CD4-positive, alpha-beta memory T cell (primary cell): ENCODE results near the gene MTURN. TPM values are rescaled to one million over a fixed set of nuclear protein-coding genes. Genes with fewer than 3 reads are reported as not detected.

ENCODE experiments used
- CTCF ChIA-PET: fragments of 350-600 bp; sonication (Branson Sonifier 250); formaldehyde crosslinking; loops from one replicate; lab custom pipeline; 2021; ENCODE audit warnings: inconsistent platforms; ENCODE audit not compliant: partially characterized antibody; lab: Charles Lee
- POLR2A ChIA-PET: fragments of 350-600 bp; sonication (Branson Sonifier 250); formaldehyde crosslinking; loops from one replicate; lab custom pipeline; 2021; ENCODE audit not compliant: partially characterized antibody; lab: Charles Lee
- DNase-seq, 5 donors: peaks; one replicate each; pipeline versions ENCODE4 v3.0.0 to v3.0.0-alpha.2; 2020 to 2022; ENCODE audit warnings: mixed read lengths in 1 of 5
- H3K27ac ChIP-seq: one replicate; pipeline ENCODE4 v1.7.0; 2013; ENCODE audit warnings: low read depth, low read length
- H3K27me3 ChIP-seq: 2 replicates; pipeline ENCODE4 v1.7.0; 2013; ENCODE audit warnings: mild to moderate bottlenecking, low read length, moderate library complexity; ENCODE audit not compliant: insufficient read depth
- H3K36me3 ChIP-seq: 2 replicates; pipeline ENCODE4 v1.7.0; 2013; ENCODE audit warnings: mild to moderate bottlenecking, low read length, moderate library complexity; ENCODE audit not compliant: insufficient read depth
- H3K4me1 ChIP-seq: 2 replicates; pipeline ENCODE4 v1.7.0; 2013; ENCODE audit warnings: mild to moderate bottlenecking, low read length, moderate library complexity; ENCODE audit not compliant: insufficient read depth
- H3K4me3 ChIP-seq, 2 donors: one replicate each; pipeline ENCODE4 v1.7.0; 2013; ENCODE audit warnings: low read length in 2 of 2, mild to moderate bottlenecking in 1 of 2
- H3K9me3 ChIP-seq, 2 donors: one replicate each; pipeline ENCODE4 v1.7.0; 2013; ENCODE audit warnings: low read length in 2 of 2, control low read depth in 1 of 2; ENCODE audit not compliant: control insufficient read depth in 1 of 2
- H3K27ac Mint-ChIP-seq, 7 donors: one replicate each; pipeline ENCODE4 v1.8.0; 2020 to 2021; ENCODE audit warnings: mixed read lengths in 7 of 7, mild to moderate bottlenecking in 6 of 7, inconsistent platforms in 3 of 7, moderate library complexity in 3 of 7
- H3K27me3 Mint-ChIP-seq, 2 donors: one replicate each; pipeline ENCODE4 v1.8.0; 2020 to 2021; ENCODE audit warnings: mixed read lengths in 2 of 2
- H3K36me3 Mint-ChIP-seq, 2 donors: one replicate each; pipeline ENCODE4 v1.8.0; 2020 to 2021; ENCODE audit warnings: mixed read lengths in 2 of 2, inconsistent platforms in 1 of 2, mild to moderate bottlenecking in 1 of 2
- H3K4me1 Mint-ChIP-seq, 4 donors: one replicate each; pipeline ENCODE4 v1.8.0; 2020 to 2021; ENCODE audit warnings: mixed read lengths in 4 of 4, mild to moderate bottlenecking in 1 of 4
- H3K4me3 Mint-ChIP-seq, 8 donors: one replicate each; pipeline ENCODE4 v1.8.0; 2020 to 2021; ENCODE audit warnings: mixed read lengths in 8 of 8, mild to moderate bottlenecking in 7 of 8, moderate library complexity in 6 of 8, inconsistent platforms in 3 of 8
- H3K9me3 Mint-ChIP-seq, 8 donors: one replicate each; pipeline ENCODE4 v1.8.0; 2020 to 2021; ENCODE audit warnings: mixed read lengths in 8 of 8, mild to moderate bottlenecking in 5 of 8, inconsistent platforms in 3 of 8, moderate library complexity in 1 of 8
- intact Hi-C: fragments of 100-400 bp; cut with micrococcal nuclease; formaldehyde crosslinking; loops from one replicate; pipeline ENCODE4 v1.15.1; 2023
- polyA plus RNA-seq, 2 donors: library from polyadenylated mRNA; unstranded; fragments of 300-500 nt; fragmentation: Illumina TruSeq; gene quantifications; one replicate each; pipeline ENCODE4 v1.2.3, GENCODE V29; 2021
- total RNA-seq, 2 experiments: library from RNA; stranded (reverse); gene quantifications; one replicate each; pipeline ENCODE4 v1.2.3, GENCODE V29; 2021

MTURN gene
- total and polyA plus RNA-seq, 4 experiments from 2014 or later, result 3.2 to 19.2 (median 11.1) TPM

DNA sequence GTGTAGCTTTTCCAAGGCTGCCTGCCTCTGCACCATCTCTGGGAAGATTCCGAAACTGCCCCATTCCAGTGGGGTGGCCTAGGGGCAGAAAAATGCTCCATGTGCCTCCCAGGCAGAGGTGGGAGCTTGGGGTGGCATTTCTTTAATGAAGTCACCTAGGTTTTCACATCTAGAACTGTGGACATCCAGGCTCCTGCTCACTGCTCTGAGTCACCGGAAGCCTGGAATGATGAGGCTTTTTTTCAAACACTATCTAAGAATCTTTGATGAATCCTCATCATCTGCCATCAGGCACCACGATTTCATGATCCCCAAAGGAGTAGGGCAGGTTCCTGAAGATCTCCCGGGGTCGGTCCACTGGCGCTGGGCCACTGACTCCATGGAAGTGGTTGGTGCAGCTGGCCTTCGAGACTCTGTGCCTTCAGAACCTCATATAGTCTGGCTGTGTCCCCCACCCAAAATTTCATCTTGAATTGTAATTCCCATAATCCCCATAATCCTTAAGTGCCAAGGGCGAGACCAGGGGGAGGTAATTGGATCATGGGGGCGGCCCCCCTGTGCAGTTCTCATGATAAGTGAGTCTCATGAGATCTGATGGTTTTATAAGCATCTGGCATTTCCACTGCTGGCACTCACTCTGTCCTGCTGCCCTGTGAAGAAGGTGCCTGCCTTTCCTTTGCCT is 37.1 kb downstream of the MTURN start:
- ChIA-PET CTCF (no interaction called here), POLR2A (no interaction called here)
- no peak overlapping the region for H3K4me3 ChIP-seq

DNA sequence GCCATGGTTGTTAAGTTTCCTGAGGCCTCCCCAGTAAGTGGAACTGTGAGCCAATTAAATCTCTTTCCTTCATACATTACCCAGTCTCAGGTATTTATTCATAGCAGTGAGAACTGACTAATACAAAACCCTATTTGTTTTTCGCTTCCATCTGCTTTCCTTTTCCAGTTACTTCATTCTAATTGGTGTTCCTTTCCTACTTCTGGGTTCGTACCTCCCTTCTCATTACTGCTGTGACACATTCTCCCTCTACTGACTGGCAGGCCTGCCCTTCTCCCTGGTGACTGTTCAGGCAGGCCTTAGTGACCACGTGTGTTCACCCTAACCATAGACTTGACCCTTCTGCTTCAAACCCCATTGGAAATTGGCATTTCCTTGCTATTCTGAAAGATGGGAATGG is 37.7 kb downstream of the MTURN start:
- no peaks in the 10 kb centered on the region for H3K27me3 ChIP-seq
- DNase-seq, result no peak
- POLR2A ChIA-PET, result no interaction called here
- H3K9me3 ChIP-seq, result no peaks in the 10 kb centered on the region
- H3K4me3 ChIP-seq, result no peak overlapping the region
- intact Hi-C loops, result no loop called here
- H3K27me3 Mint-ChIP-seq, result no peaks in the 10 kb centered on the region
- CTCF ChIA-PET, result no interaction called here
- no peaks in the 10 kb centered on the region for H3K4me1 ChIP-seq
- no peak overlapping the region for H3K27ac Mint-ChIP-seq
- H3K36me3 ChIP-seq, result no peaks in the 10 kb centered on the region
- no peak overlapping the region for H3K4me3 Mint-ChIP-seq
- no peaks in the 10 kb centered on the region for H3K9me3 Mint-ChIP-seq
- H3K4me1 Mint-ChIP-seq, result peaks cover 0 to 2% (median 0%) of the 10 kb centered on the region in 4 donors
- no peak overlapping the region for H3K27ac ChIP-seq
- H3K36me3 Mint-ChIP-seq, result peaks cover 0 to 4% of the 10 kb centered on the region in 2 donors

More for the DNA sequence above, 37.1 kb downstream of the MTURN start:
- H3K27me3 Mint-ChIP-seq, result no peaks in the 10 kb centered on the region
- Histone ChIP-seq H3K9me3 (no peaks in the 10 kb centered on the region), H3K4me1 (no peaks in the 10 kb centered on the region), H3K36me3 (no peaks in the 10 kb centered on the region), H3K27me3 (no peaks in the 10 kb centered on the region), H3K27ac (no peak overlapping the region)
- intact Hi-C loops, result no loop called here
- H3K9me3 Mint-ChIP-seq, result no peaks in the 10 kb centered on the region
- H3K27ac Mint-ChIP-seq, result no peak overlapping the region
- peaks cover 0 to 4% of the 10 kb centered on the region in 2 donors for H3K36me3 Mint-ChIP-seq
- no peak for DNase-seq
- peaks cover 0 to 2% (median 0%) of the 10 kb centered on the region in 4 donors for H3K4me1 Mint-ChIP-seq
- H3K4me3 Mint-ChIP-seq, result no peak overlapping the region

DNA sequence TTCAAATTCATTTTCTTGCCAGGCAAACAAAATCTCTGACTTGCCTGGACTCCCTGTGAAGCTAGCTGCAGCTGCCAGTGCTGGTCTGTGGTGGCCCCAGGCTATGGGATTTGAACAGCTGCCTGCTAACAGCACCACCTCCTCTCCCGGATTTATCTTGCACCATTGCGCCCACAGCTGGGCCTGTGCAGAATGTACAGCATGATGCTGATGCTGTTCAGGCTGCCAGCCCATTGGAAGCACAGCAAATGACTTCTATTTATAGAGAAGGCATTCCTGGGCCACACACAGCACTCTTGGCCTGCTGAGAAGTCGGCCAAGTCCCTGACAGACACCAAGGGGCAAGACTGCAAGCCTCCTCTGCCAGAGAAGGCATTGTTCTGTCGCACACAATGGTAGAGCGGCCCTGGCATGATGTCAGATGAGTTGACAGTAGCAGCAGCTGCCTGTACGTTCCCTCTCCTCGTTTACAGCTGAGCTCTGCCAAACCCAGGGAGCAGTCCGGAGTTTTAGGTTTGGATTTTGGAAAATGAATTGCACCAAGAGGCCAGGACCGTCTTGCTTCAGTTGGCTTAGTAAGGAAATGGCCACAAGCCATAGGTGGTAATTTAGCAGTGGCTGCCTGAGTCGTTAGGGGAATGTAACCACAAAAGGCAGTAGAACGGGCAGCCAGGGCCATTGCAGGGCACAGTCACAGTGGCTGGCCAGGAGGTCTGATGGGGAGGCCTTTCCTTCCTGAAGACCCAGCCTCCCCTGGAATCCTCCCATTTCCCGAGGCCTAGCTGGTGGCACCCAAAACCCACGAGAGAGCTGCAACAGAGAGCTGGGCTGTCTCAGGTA is 38.5 kb downstream of the MTURN start:
- H3K27ac Mint-ChIP-seq, result no peak overlapping the region
- Histone ChIP-seq H3K9me3 (no peaks in the 10 kb centered on the region), H3K36me3 (no peaks in the 10 kb centered on the region), H3K27ac (no peak overlapping the region), H3K4me3 (no peak overlapping the region), H3K27me3 (no peaks in the 10 kb centered on the region), H3K4me1 (no peaks in the 10 kb centered on the region)
- ChIA-PET CTCF (interaction anchor here (1.4 kb wide), 1 partner anchor 390 kb away, joined by 3 read pairs; no protein-coding TSS in a partner anchor), POLR2A (no interaction called here)
- DNase-seq, result no peak
- H3K36me3 Mint-ChIP-seq, result no peaks in the 10 kb centered on the region
- H3K27me3 Mint-ChIP-seq, result no peaks in the 10 kb centered on the region
- H3K4me3 Mint-ChIP-seq, result no peak overlapping the region
- H3K9me3 Mint-ChIP-seq, result no peaks in the 10 kb centered on the region
- peaks cover 0 to 2% (median 0%) of the 10 kb centered on the region in 4 donors for H3K4me1 Mint-ChIP-seq
- intact Hi-C loops, result no loop called here

DNA sequence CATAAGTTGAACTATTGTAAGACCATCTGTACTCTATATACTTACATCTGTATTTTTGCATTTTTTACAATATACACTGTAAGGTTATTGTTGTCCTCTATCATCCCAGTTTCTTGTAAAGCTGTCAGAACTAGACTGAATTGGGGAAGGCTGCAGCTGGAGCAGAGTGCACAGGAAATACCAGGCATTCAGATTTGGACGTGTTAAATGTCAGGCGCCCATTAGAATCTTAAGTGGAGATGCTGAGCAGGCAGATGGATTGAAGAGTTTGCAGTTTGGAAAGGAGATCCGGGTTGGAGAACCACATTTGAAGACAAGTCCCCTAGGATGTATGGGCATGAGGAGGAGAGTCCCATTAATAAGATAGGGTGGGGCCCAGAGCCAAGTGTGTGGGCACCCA is 40.4 kb downstream of the MTURN start:
- H3K36me3 ChIP-seq, result no peaks in the 10 kb centered on the region
- POLR2A ChIA-PET, result no interaction called here
- CTCF ChIA-PET, result interaction anchor here (1.4 kb wide), 1 partner anchor 389 kb away, joined by 3 read pairs; no protein-coding TSS in a partner anchor
- H3K4me1 ChIP-seq, result peaks cover 7% of the 10 kb centered on the region
- no peak overlapping the region for H3K27ac Mint-ChIP-seq
- DNase-seq, result no peak
- no peaks in the 10 kb centered on the region for H3K27me3 Mint-ChIP-seq
- no peak overlapping the region for H3K4me3 Mint-ChIP-seq
- H3K4me1 Mint-ChIP-seq, result peaks cover 3 to 9% (median 6%) of the 10 kb centered on the region in 4 donors
- no peaks in the 10 kb centered on the region for H3K27me3 ChIP-seq
- H3K4me3 ChIP-seq, result no peak overlapping the region
- H3K9me3 ChIP-seq, result no peaks in the 10 kb centered on the region
- intact Hi-C loops, result no loop called here
- no peaks in the 10 kb centered on the region for H3K9me3 Mint-ChIP-seq
- no peak overlapping the region for H3K27ac ChIP-seq
- H3K36me3 Mint-ChIP-seq, result no peaks in the 10 kb centered on the region

DNA sequence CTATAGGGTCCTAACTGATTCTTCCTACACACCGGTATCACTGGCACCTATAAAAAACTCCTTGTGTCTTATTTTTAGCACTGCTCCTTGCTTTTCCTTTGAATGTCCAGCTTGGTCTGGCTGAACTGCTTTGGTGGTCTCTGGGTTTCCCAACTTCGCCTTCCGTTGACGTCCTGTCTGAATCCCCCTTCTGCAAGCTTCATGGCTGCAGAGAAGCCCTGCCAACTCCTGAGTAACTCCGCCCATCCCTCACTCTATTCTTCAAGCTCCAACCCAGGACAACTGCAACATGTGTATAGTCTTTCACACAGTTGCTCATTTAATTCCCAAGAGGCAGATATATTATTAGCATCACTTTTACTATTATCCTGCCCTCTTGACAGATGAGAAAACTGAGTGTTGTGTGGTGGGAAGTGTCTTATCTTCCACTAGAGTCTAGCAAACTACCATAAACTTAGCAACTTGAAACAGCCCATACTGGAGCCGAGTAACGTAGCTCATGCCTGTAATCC is 40.9 kb downstream of the MTURN start:
- Histone ChIP-seq H3K27me3 (no peaks in the 10 kb centered on the region), H3K4me1 (peaks cover 7% of the 10 kb centered on the region), H3K9me3 (no peaks in the 10 kb centered on the region), H3K4me3 (no peak overlapping the region), H3K27ac (no peak overlapping the region), H3K36me3 (no peaks in the 10 kb centered on the region)
- intact Hi-C loops, result no loop called here
- H3K27ac Mint-ChIP-seq, result peak overlapping the region in 2 of 7 donors; percentile 2 to 15
- ChIA-PET CTCF (interaction anchor here (1.4 kb wide), 1 partner anchor 389 kb away, joined by 3 read pairs; no protein-coding TSS in a partner anchor), POLR2A (no interaction called here)
- no peaks in the 10 kb centered on the region for H3K27me3 Mint-ChIP-seq
- H3K36me3 Mint-ChIP-seq, result no peaks in the 10 kb centered on the region
- H3K9me3 Mint-ChIP-seq, result no peaks in the 10 kb centered on the region
- H3K4me1 Mint-ChIP-seq, result peaks cover 3 to 9% (median 6%) of the 10 kb centered on the region in 4 donors
- no peak for DNase-seq
- no peak overlapping the region for H3K4me3 Mint-ChIP-seq

DNA sequence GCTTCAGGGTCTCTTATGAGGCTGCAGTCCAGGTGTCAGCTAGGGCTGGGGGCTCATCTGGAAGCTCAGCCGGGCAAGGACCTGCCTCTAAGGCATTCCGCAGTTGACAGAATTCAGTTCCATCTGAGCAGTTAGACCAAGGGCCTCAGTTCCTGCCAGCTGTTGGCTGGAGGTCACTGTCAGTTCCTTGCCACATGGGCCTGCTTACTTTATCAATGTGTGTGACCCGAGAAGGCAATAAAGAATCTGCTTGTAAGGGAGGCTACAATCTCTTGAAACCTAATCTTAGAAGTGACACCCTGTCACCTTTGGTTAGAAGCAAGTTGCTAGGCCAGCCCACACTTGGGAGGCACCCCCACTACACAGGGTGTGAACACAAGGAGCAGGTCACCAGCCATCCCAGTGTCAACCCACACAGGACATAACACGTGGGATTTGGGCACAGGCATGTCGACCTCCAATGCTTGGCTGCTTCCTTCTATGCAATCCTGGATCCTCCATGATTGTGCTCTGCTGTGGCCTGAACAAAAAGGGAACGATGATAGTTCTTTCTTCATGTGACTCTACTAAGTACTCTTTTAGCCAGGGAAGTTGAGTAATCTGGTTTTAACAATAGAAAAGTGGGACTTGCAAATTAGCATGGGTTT is 41.8 kb downstream of the MTURN start:
- DNase-seq, result no peak
- intact Hi-C loops, result no loop called here
- no peaks in the 10 kb centered on the region for H3K36me3 ChIP-seq
- H3K36me3 Mint-ChIP-seq, result no peaks in the 10 kb centered on the region
- no peak overlapping the region for H3K27ac ChIP-seq
- POLR2A ChIA-PET, result no interaction called here
- no peak overlapping the region for H3K4me3 Mint-ChIP-seq
- CTCF ChIA-PET, result interaction anchor here (1.4 kb wide), 1 partner anchor 388 kb away, joined by 3 read pairs; no protein-coding TSS in a partner anchor
- no peaks in the 10 kb centered on the region for H3K9me3 ChIP-seq
- H3K27ac Mint-ChIP-seq, result no peak overlapping the region
- H3K9me3 Mint-ChIP-seq, result no peaks in the 10 kb centered on the region
- peaks cover 3 to 9% (median 6%) of the 10 kb centered on the region in 4 donors for H3K4me1 Mint-ChIP-seq
- H3K27me3 Mint-ChIP-seq, result no peaks in the 10 kb centered on the region
- H3K27me3 ChIP-seq, result no peaks in the 10 kb centered on the region
- H3K4me3 ChIP-seq, result no peak overlapping the region
- H3K4me1 ChIP-seq, result peaks cover 7% of the 10 kb centered on the region

DNA sequence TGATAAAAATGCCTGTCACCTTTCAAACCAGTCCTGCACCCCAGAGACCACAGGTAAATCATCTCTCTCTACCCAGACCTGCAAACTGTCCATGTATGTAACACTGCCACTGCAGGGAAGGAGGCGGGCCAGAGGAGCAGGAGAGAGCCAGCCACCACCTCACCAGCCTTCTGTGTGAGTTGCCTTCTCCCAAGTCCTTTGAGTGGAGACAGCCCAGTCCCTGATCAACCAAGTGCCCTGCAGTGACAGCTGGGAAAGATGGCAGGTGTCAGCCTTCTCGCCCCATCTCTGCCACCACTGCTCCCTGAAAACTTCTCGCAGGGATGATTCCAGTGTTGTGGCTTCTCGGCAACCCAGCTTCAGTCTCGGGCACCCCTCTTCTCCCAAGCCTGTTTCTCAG is 42.4 kb downstream of the MTURN start:
- POLR2A ChIA-PET, result no interaction called here
- H3K9me3 ChIP-seq, result no peaks in the 10 kb centered on the region
- Mint-ChIP-seq H3K9me3 (no peaks in the 10 kb centered on the region), H3K27me3 (no peaks in the 10 kb centered on the region), H3K36me3 (no peaks in the 10 kb centered on the region), H3K4me3 (no peak overlapping the region), H3K4me1 (peaks cover 3 to 9% (median 6%) of the 10 kb centered on the region in 4 donors), H3K27ac (no peak overlapping the region)
- H3K4me1 ChIP-seq, result peaks cover 7% of the 10 kb centered on the region
- no peak overlapping the region for H3K27ac ChIP-seq
- no peaks in the 10 kb centered on the region for H3K27me3 ChIP-seq
- intact Hi-C loops, result no loop called here
- CTCF ChIA-PET, result interaction anchor here (1.2 kb wide), 1 partner anchor 13 kb away, joined by 4 read pairs; no protein-coding TSS in a partner anchor
- H3K4me3 ChIP-seq, result no peak overlapping the region
- no peaks in the 10 kb centered on the region for H3K36me3 ChIP-seq
- no peak for DNase-seq
